Parathyroid adenoma (tissue), 2 donors: ENCODE results near the gene ARFIP2.

Source experiments
- H2AFZ ChIP-seq: fragments of 300-600 bp; sonication (generic); one replicate; pipeline ENCODE4 v1.7.0; 2017; ENCODE audit warnings: antibody characterized with exemption, mild to moderate bottlenecking
- H3K27ac ChIP-seq: fragments of 300-600 bp; sonication (generic); one replicate; pipeline ENCODE4 v1.7.0; 2017
- H3K27me3 ChIP-seq: fragments of 300-600 bp; sonication (generic); one replicate; pipeline ENCODE4 v1.7.0; 2017; ENCODE audit warnings: low read length; ENCODE audit not compliant: control insufficient read depth, insufficient read depth
- H3K36me3 ChIP-seq: fragments of 300-600 bp; sonication (generic); one replicate; pipeline ENCODE4 v1.7.0; 2017; ENCODE audit warnings: low read length; ENCODE audit not compliant: control insufficient read depth, insufficient read depth
- H3K4me1 ChIP-seq: fragments of 300-600 bp; sonication (generic); one replicate; pipeline ENCODE4 v1.7.0; 2017; ENCODE audit warnings: control low read depth
- H3K4me2 ChIP-seq: fragments of 300-600 bp; sonication (generic); one replicate; pipeline ENCODE4 v1.7.0; 2017; ENCODE audit warnings: low read length
- H3K4me3 ChIP-seq: fragments of 300-600 bp; sonication (generic); one replicate; pipeline ENCODE4 v1.7.0; 2017; ENCODE audit warnings: low read depth, low read length
- H3K79me2 ChIP-seq: fragments of 300-600 bp; sonication (generic); one replicate; pipeline ENCODE4 v1.7.0; 2017; ENCODE audit warnings: control low read depth
- H3K9ac ChIP-seq: fragments of 300-600 bp; sonication (generic); one replicate; pipeline ENCODE4 v1.7.0; 2017; ENCODE audit warnings: mild to moderate bottlenecking
- H3K9me3 ChIP-seq: fragments of 300-600 bp; sonication (generic); one replicate; pipeline ENCODE4 v1.7.0; 2017; ENCODE audit warnings: low read length; ENCODE audit not compliant: control insufficient read depth
- TF ChIP-seq, protein P1 (sequence below): fragments of 300-600 bp; sonication (generic); IDR thresholded peaks from one replicate; pipeline ENCODE4 v1.7.0; 2017; ENCODE audit warnings: antibody characterized with exemption, mild to moderate bottlenecking
- donor health status: primary hyperparathyroidism.

ARFIP2 gene

DNA sequence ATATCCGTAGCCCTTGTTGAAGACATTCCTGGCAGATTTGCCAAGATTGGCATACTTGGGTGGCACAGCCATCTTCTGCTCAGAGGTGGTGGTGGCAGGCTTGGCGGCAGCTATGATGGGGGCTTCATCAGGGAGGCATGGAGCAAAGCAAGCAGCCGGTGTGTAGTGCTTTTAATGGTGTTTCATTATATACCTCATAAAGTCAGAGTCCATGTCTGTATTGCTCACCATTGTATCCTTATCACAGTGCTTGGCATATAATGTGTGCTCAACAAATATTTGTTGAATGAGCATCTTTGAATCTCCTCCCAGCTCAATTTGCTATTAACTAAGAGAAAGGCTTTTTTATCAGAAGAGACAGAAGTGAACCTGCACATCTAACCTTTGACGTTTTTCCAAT lies 8.2 kb upstream of the ARFIP2 start:
- Histone ChIP-seq H2AFZ (no peak overlapping the region), H3K27ac (no peak overlapping the region), H3K27me3 (no peaks in the 10 kb centered on the region), H3K4me2 (no peak overlapping the region), H3K9me3 (no peaks in the 10 kb centered on the region), H3K9ac (no peak overlapping the region), H3K4me3 (no peak overlapping the region), H3K36me3 (no peaks in the 10 kb centered on the region), H3K4me1 (no peaks in the 10 kb centered on the region), H3K79me2 (no peaks in the 10 kb centered on the region)
- TF ChIP-seq, protein P1, sequence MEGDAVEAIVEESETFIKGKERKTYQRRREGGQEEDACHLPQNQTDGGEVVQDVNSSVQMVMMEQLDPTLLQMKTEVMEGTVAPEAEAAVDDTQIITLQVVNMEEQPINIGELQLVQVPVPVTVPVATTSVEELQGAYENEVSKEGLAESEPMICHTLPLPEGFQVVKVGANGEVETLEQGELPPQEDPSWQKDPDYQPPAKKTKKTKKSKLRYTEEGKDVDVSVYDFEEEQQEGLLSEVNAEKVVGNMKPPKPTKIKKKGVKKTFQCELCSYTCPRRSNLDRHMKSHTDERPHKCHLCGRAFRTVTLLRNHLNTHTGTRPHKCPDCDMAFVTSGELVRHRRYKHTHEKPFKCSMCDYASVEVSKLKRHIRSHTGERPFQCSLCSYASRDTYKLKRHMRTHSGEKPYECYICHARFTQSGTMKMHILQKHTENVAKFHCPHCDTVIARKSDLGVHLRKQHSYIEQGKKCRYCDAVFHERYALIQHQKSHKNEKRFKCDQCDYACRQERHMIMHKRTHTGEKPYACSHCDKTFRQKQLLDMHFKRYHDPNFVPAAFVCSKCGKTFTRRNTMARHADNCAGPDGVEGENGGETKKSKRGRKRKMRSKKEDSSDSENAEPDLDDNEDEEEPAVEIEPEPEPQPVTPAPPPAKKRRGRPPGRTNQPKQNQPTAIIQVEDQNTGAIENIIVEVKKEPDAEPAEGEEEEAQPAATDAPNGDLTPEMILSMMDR = no peak

GRCh38 chr11:6488821-6489220 lies 7.7 kb upstream of the ARFIP2 start:
- no peak overlapping the region for H3K4me2 ChIP-seq
- no peaks in the 10 kb centered on the region for H3K9me3 ChIP-seq
- TF ChIP-seq, protein P1 = no peak
- H2AFZ ChIP-seq = no peak overlapping the region
- no peak overlapping the region for H3K27ac ChIP-seq
- no peaks in the 10 kb centered on the region for H3K36me3 ChIP-seq
- no peaks in the 10 kb centered on the region for H3K27me3 ChIP-seq
- H3K9ac ChIP-seq = no peak overlapping the region
- H3K4me1 ChIP-seq = no peaks in the 10 kb centered on the region
- no peak overlapping the region for H3K4me3 ChIP-seq
- no peaks in the 10 kb centered on the region for H3K79me2 ChIP-seq

DNA sequence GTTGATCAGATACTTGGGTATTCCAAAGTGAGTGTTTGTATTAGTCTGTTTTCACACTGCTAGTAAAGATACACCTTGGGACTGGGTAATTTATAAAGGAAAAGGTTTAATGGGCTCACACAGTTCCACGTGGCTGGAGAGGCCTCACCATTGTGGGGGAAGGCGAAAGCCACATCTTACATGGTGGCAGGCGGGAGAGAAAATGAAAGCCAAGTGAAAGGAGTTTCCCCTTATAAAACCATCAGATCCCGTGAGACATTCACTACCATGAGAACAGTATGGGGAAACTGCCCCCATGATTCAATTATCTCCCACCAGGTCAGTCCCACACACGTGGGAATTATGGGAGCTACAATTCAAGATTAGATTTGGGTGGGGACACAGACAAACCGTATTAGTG lies 7.2 kb upstream of the ARFIP2 start:
- Histone ChIP-seq H3K4me3 (no peak overlapping the region), H3K36me3 (no peaks in the 10 kb centered on the region), H3K4me2 (no peak overlapping the region), H3K9me3 (no peaks in the 10 kb centered on the region), H3K79me2 (no peaks in the 10 kb centered on the region), H3K27me3 (no peaks in the 10 kb centered on the region), H2AFZ (no peak overlapping the region), H3K4me1 (no peaks in the 10 kb centered on the region), H3K9ac (no peak overlapping the region), H3K27ac (no peak overlapping the region)
- TF ChIP-seq, protein P1 = no peak

DNA sequence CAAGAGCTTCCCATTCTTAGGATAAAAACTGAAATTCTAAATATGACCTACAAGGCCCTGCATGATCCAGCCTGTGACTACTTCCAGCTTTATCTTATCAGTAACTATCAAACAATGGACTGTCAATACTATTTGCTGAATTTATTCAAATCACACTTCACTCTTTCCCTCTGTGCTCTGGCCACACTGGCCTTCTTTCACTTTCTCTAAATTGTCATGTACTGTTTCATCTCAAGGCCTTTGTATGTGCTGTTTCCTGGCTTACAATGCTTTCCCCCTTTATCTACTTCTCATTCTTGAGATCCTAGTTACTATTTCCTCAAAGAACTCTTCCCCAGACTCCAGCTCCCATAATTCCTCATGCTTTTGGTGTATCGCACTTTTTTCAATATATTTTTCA lies 5.8 kb upstream of the ARFIP2 start:
- Histone ChIP-seq H3K27ac (no peak overlapping the region), H3K9ac (no peak overlapping the region), H3K9me3 (no peaks in the 10 kb centered on the region), H3K79me2 (peaks cover 7% of the 10 kb centered on the region), H3K4me1 (peaks cover 2% of the 10 kb centered on the region), H2AFZ (no peak overlapping the region), H3K4me2 (no peak overlapping the region), H3K27me3 (no peaks in the 10 kb centered on the region), H3K36me3 (no peaks in the 10 kb centered on the region), H3K4me3 (no peak overlapping the region)
- TF ChIP-seq, protein P1 = no peak

GRCh38 chr11:6486256-6486655 lies 5.1 kb upstream of the ARFIP2 start:
- no peaks in the 10 kb centered on the region for H3K36me3 ChIP-seq
- H3K9ac ChIP-seq = no peak overlapping the region

More at GRCh38 chr11:6486256-6486655, 5.1 kb upstream of the ARFIP2 start:
- TF ChIP-seq, protein P1 = no peak
- Histone ChIP-seq H2AFZ (no peak overlapping the region), H3K4me2 (no peak overlapping the region), H3K4me1 (peaks cover 2% of the 10 kb centered on the region), H3K27me3 (no peaks in the 10 kb centered on the region), H3K4me3 (no peak overlapping the region), H3K9me3 (no peaks in the 10 kb centered on the region), H3K27ac (no peak overlapping the region), H3K79me2 (peaks cover 7% of the 10 kb centered on the region)
